K562 (cell line): Measurements from ENCODE around the gene ASCL2. TPM values are rescaled to one million over a fixed set of nuclear protein-coding genes. Genes with fewer than 3 reads are reported as not detected.
A peak's percentile ranks its signal among the peaks of the same experiment; 100 is the strongest.

ENCODE experiments used
- ATAC-seq: fragments of 200-7000 bp; cut with Tn5 transposase; 3 replicates; pipeline ENCODE4 v1.9.1; 2020; ENCODE audit warnings: moderate library complexity
- BruUV-seq: library from RNA; stranded (reverse); fragments of 400-500 nt; replicated peaks from 2 replicates; lab custom pipeline; 2021; lab: Mats Ljungman, UMichigan
- CTCF ChIA-PET: fragments of 300-600 bp; formaldehyde crosslinking; extraction: SDS; loops from one replicate; lab custom pipeline; 2021; ENCODE audit warnings: low intra/inter-chr PET ratio; lab: Yijun Ruan, JAX
- POLR2A ChIA-PET: fragments of 300-600, 350-650 bp; sonication (Branson Sonifier 250); formaldehyde crosslinking; extraction: SDS; loops from one replicate; lab custom pipeline; 2021; ENCODE audit warnings: antibody characterized with exemption, inconsistent platforms; lab: Yijun Ruan, JAX
- DNase-seq, 4 experiments: peaks; one replicate each; pipeline versions ENCODE4 v3.0.0 to v3.0.0-alpha.2; 2011 to 2018; ENCODE audit warnings: low spot score in 3 of 4, mixed read lengths in 3 of 4; ENCODE audit errors: extremely low read depth in 1 of 4
- FAIRE-seq: peaks from 2 replicates; lab custom pipeline; 2011; peaks lifted over from hg19 to GRCh38; lab: Jason Lieb, UNC
- H2AFZ ChIP-seq: 2 replicates; pipeline ENCODE4 v1.6.0; 2011; ENCODE audit warnings: low read depth, low read length, control low read depth, inconsistent platforms
- H3K27ac ChIP-seq: fragments of 200-600 bp; 3 replicates; pipeline ENCODE4 v1.8.0; 2011; ENCODE audit warnings: low read depth, mild to moderate bottlenecking, control low read depth, inconsistent platforms, low read length, moderate library complexity, mixed read lengths; ENCODE audit errors: extremely low read depth
- H3K27me3 ChIP-seq, 2 experiments: fragments of 300-600 bp in 1 of 2; 2 replicates in 1 of 2; 3 replicates in 1 of 2; pipeline versions ENCODE4 v1.6.0 to v1.8.0; 2011; ENCODE audit warnings: inconsistent platforms in 2 of 2, low read length in 2 of 2, mild to moderate bottlenecking in 1 of 2, mixed read lengths in 1 of 2, moderate library complexity in 1 of 2; ENCODE audit not compliant: control insufficient read depth in 2 of 2, insufficient read depth in 2 of 2
- H3K36me3 ChIP-seq: fragments of 300-600 bp; 3 replicates; pipeline ENCODE4 v1.8.0; 2011; ENCODE audit warnings: mild to moderate bottlenecking, low read length, inconsistent platforms; ENCODE audit not compliant: control insufficient read depth, insufficient read depth
- H3K4me1 ChIP-seq, 2 experiments: fragments of 200-600 bp in 1 of 2; replicated peaks in 1 of 2; 2 replicates in 1 of 2; 3 replicates in 1 of 2; pipeline versions ENCODE4 v1.5.1 to v1.8.0; 2011; ENCODE audit warnings: inconsistent platforms in 2 of 2, low read length in 2 of 2, mild to moderate bottlenecking in 1 of 2, mixed read lengths in 1 of 2, moderate library complexity in 1 of 2; ENCODE audit not compliant: control insufficient read depth in 2 of 2, insufficient read depth in 2 of 2
- H3K4me2 ChIP-seq: 2 replicates; pipeline ENCODE4 v1.6.1; 2011; ENCODE audit warnings: low read length, control low read depth, inconsistent platforms, mixed read lengths; ENCODE audit not compliant: insufficient read depth
- H3K4me3 ChIP-seq: fragments of 200-600 bp; sonication (generic), shearing (Covaris generic); 2 replicates; pipeline ENCODE4 v1.5.1; 2016; ENCODE audit warnings: control low read depth, inconsistent platforms
- H3K79me2 ChIP-seq: fragments of 200-600 bp; 3 replicates; pipeline ENCODE4 v1.8.0; 2011; ENCODE audit warnings: low read length, inconsistent platforms; ENCODE audit not compliant: control insufficient read depth, insufficient read depth
- H3K9ac ChIP-seq, 2 experiments: 2 replicates each; pipeline versions ENCODE4 v1.6.0 to v1.6.1; 2011; ENCODE audit warnings: low read depth in 2 of 2, low read length in 2 of 2, control low read depth in 1 of 2, inconsistent platforms in 1 of 2, mild to moderate bottlenecking in 1 of 2, mixed read lengths in 1 of 2; ENCODE audit not compliant: insufficient read depth in 1 of 2
- H3K9me1 ChIP-seq: one replicate; pipeline ENCODE4 v1.6.0; 2011; ENCODE audit warnings: inconsistent platforms, mild to moderate bottlenecking, low read length, moderate library complexity; ENCODE audit not compliant: control insufficient read depth, insufficient read depth
- H3K9me3 ChIP-seq: replicated peaks from 2 replicates; pipeline ENCODE4 v1.5.1; 2011; ENCODE audit warnings: low read depth, low read length, inconsistent platforms; ENCODE audit not compliant: control insufficient read depth, insufficient read depth
- H4K20me1 ChIP-seq: replicated peaks from 2 replicates; pipeline ENCODE4 v1.6.1; 2011; ENCODE audit warnings: low read length, inconsistent platforms, mixed read lengths; ENCODE audit not compliant: control insufficient read depth, insufficient read depth
- BMI1 ChIP-seq: fragments of 150-350 bp; IDR thresholded peaks from 2 replicates; pipeline ENCODE4 v1.6.1; 2014; ENCODE audit warnings: low read length
- C11orf30 ChIP-seq: fragments of 450-650 bp; IDR thresholded peaks from 2 replicates; pipeline ENCODE4 v1.6.1; 2016; ENCODE audit warnings: low read depth, mild to moderate bottlenecking
- CTCF ChIP-seq, 3 experiments: IDR thresholded peaks in 2 of 3; conservative IDR thresholded peaks in 1 of 3; 2 replicates each; pipeline ENCODE4 v1.5.1; 2011 to 2012; ENCODE audit warnings: low read length in 3 of 3, mild to moderate bottlenecking in 3 of 3, control low read depth in 2 of 3, improper control_type of control experiment in 1 of 3, inconsistent platforms in 1 of 3, low read depth in 1 of 3, mixed read lengths in 1 of 3, moderate library complexity in 1 of 3; ENCODE audit not compliant: insufficient read depth in 2 of 3
- FIP1L1 ChIP-seq: fragments of 200-400 bp; formaldehyde crosslinking; IDR thresholded peaks from 2 replicates; pipeline ENCODE4 v1.6.1; 2018; ENCODE audit warnings: mild to moderate bottlenecking, low read depth, low read length; ENCODE audit not compliant: poor library complexity, severe bottlenecking
- ILK ChIP-seq: fragments of 450-650 bp; IDR thresholded peaks from 2 replicates; pipeline ENCODE4 v1.6.1; 2016; ENCODE audit warnings: missing genetic modification characterization, low read depth, mild to moderate bottlenecking, missing compliant biosample characterization, moderate library complexity, borderline replicate concordance
- RUNX1 ChIP-seq: sonication (generic); IDR thresholded peaks from 2 replicates; pipeline ENCODE4 v1.6.1; 2016; ENCODE audit warnings: antibody characterized with exemption, low read depth
- SAFB ChIP-seq: fragments of 200-400 bp; formaldehyde crosslinking; IDR thresholded peaks from 2 replicates; pipeline ENCODE4 v1.6.1; 2017; ENCODE audit warnings: low read depth, low read length, borderline replicate concordance
- SMAD3 ChIP-seq: fragments of 450-650 bp; formaldehyde crosslinking; conservative IDR thresholded peaks from 2 replicates; pipeline ENCODE4 v1.4.0; 2020; ENCODE audit warnings: mild to moderate bottlenecking
- SMARCE1 ChIP-seq: fragments of 450-650 bp; IDR thresholded peaks from 2 replicates; pipeline ENCODE4 v1.7.1; 2016; ENCODE audit warnings: mild to moderate bottlenecking
- SRSF1 ChIP-seq: fragments of 200-400 bp; formaldehyde crosslinking; IDR thresholded peaks from 2 replicates; pipeline ENCODE4 v1.6.1; 2017; ENCODE audit warnings: mild to moderate bottlenecking, low read depth, low read length, moderate library complexity
- TFAM ChIP-seq: fragments of 250-450 bp; sonication (Bioruptor Pico); conservative IDR thresholded peaks from 2 replicates; pipeline ENCODE4 v1.5.0; 2021; ENCODE audit warnings: mild to moderate bottlenecking, moderate library complexity
- TGIF2 ChIP-seq: sonication (generic); formaldehyde crosslinking; IDR thresholded peaks from 2 replicates; pipeline ENCODE4 v1.8.1; 2022; ENCODE audit warnings: mild to moderate bottlenecking, missing genetic modification reagents, moderate library complexity
- ZBTB2 ChIP-seq: fragments of 450-650 bp; IDR thresholded peaks from 2 replicates; pipeline ENCODE4 v1.6.1; 2016; ENCODE audit warnings: antibody characterized with exemption
- ZBTB49 ChIP-seq: sonication (generic); formaldehyde crosslinking; IDR thresholded peaks from 2 replicates; pipeline ENCODE4 v1.8.0; 2022; ENCODE audit warnings: missing genetic modification reagents, mild to moderate bottlenecking, borderline replicate concordance
- ZNF143 ChIP-seq: sonication (generic); formaldehyde crosslinking; IDR thresholded peaks from 2 replicates; pipeline ENCODE4 v1.9.0; 2022; ENCODE audit warnings: mild to moderate bottlenecking, missing genetic modification reagents
- ZNF239 ChIP-seq: fragments of 250-450 bp; sonication (Bioruptor Pico); IDR thresholded peaks from 2 replicates; pipeline ENCODE4 v1.4.0; 2020; ENCODE audit warnings: mild to moderate bottlenecking
- ZNF282 ChIP-seq: sonication (generic); formaldehyde crosslinking; IDR thresholded peaks from 2 replicates; pipeline ENCODE4 v1.8.1; 2023; ENCODE audit warnings: missing genetic modification reagents
- WGBS: fragments of 100-300 bp; shearing (Covaris generic); methylation state at CpG from one replicate; pipeline ENCODE4 v1.1.6; 2016; ENCODE audit warnings: low coverage, mixed read lengths; ENCODE audit not compliant: insufficient coverage; ENCODE audit errors: missing lambda C conversion rate; 5-methylcytosine and 5-hydroxymethylcytosine counted together
- in situ Hi-C: fragments of 300-500 bp; cut with MboI; formaldehyde crosslinking; loops from 4 replicates; pipeline ENCODE4 v1.15.0; 2018; ENCODE audit warnings: inconsistent platforms, mixed read lengths
- intact Hi-C: fragments of 100-400 bp; cut with micrococcal nuclease; formaldehyde crosslinking; loops from 2 replicates; pipeline ENCODE4 v1.14.2; 2022
- polyA plus RNA-seq, 8 experiments: library from polyadenylated mRNA; depleted of rRNA in 4 of 8; stranded (reverse) in 5 of 8; unstranded in 3 of 8; fragments of >200 nt; fragmentation: Nextera tagmentation in 2 of 8; fragmentation: Illumina TruSeq in 1 of 8; extraction: Ambion mirVana in 2 of 8; extraction: Trizol in 1 of 8; gene quantifications; 2 replicates each; pipeline versions ENCODE4 v1.2.1 to v1.2.3, GENCODE V29; 2011 to 2014; ENCODE audit warnings: inconsistent platforms in 1 of 8, missing spikeins in 1 of 8
- total RNA-seq, 7 experiments: library from RNA; depleted of rRNA in 6 of 7; stranded (reverse); fragments of >200 nt in 6 of 7; fragmentation: Illumina TruSeq in 2 of 7; extraction: Trizol in 2 of 7; gene quantifications; 2 replicates each; pipeline versions ENCODE4 v1.2.1 to v1.2.3, GENCODE V29; 2011 to 2021; ENCODE audit warnings: low replicate concordance in 1 of 7

The ASCL2 gene
- total and polyA plus RNA-seq, 9 of the 15 experiments (the other 6 are each of a cell fraction or from before 2014, with no cell fraction given), result 0.11 to 1.4 (median 0.36) TPM; not detected in 2

GRCh38 chr11:2290351-2290841, 20.0 kb upstream of the ASCL2 start:
- WGBS, result 10% methylated on average over 10 of the region's 10 CpGs
- ATAC-seq, result no peak
- Histone ChIP-seq H3K36me3 (no peaks in the 10 kb centered on the region), H3K4me2 (no peak overlapping the region), H3K9me1 (no peaks in the 10 kb centered on the region), H3K79me2 (no peaks in the 10 kb centered on the region), H3K4me1 (peaks cover 17 to 28% of the 10 kb centered on the region in 2 experiments), H3K9me3 (no peaks in the 10 kb centered on the region), H3K4me3 (no peak overlapping the region), H3K9ac (peak overlapping the region in 1 of 2 experiments; percentile 52; a peak in 2 of 4 replicates), H4K20me1 (no peaks in the 10 kb centered on the region), H3K27me3 (peaks cover 0 to 33% of the 10 kb centered on the region in 2 experiments; a peak in 2 of 5 replicates), H2AFZ (peak overlapping the region; percentile 8; the same call in 1 of the 2 replicates), H3K27ac (no peak overlapping the region)
- in situ Hi-C loops, result no loop called here
- ChIA-PET CTCF (no interaction called here), POLR2A (interaction anchor here (0.6 to 1.1 kb wide), 2 partner anchors 13 to 852 kb away, joined by 3 read pairs; no protein-coding TSS in a partner anchor)
- TF ChIP-seq C11orf30 (no peak), BMI1 (no peak), ILK (tag) (no peak), SAFB (no peak), TGIF2 (no peak), SRSF1 (no peak), ZBTB2 (no peak), ZNF239 (CRISPR knock-in tag) (no peak), SMAD3 (CRISPR knock-in tag) (no peak), ZBTB49 (no peak), CTCF (IDR thresholded peaks at IDR 0.05 in 2 of 3, conservative IDR thresholded peaks at IDR 0.05 in 1 of 3; ENCODE audit: insufficient read depth in 2 of 3, low read depth in 1 of 3, low read length in 3 of 3) (no peak), FIP1L1 (no peak), ZNF143 (CRISPR knock-in tag) (no peak), ZNF282 (CRISPR knock-in tag) (no peak), SMARCE1 (no peak), TFAM (CRISPR knock-in tag) (no peak), RUNX1 (no peak)
- BruUV-seq, result no TSS peak
- intact Hi-C loops, result no loop called here
- DNase-seq, result no peak
- no peak for FAIRE-seq
